BE2C (cell line): ENCODE measurements around the gene LGALS12. TPM values are rescaled to one million over a fixed set of nuclear protein-coding genes. Genes with fewer than 3 reads are reported as not detected.

Experiments used
- DNase-seq: peaks from one replicate; pipeline ENCODE4 v3.0.0-alpha.2; 2020
- H3K27me3 ChIP-seq: fragments of 250-450 bp; sonication (Bioruptor Pico); 2 replicates; pipeline ENCODE4 v1.5.1; 2020; ENCODE audit warnings: mild to moderate bottlenecking
- H3K36me3 ChIP-seq: fragments of 250-450 bp; sonication (Bioruptor Pico); 2 replicates; pipeline ENCODE4 v1.5.1; 2020; ENCODE audit warnings: mild to moderate bottlenecking
- H3K4me1 ChIP-seq: fragments of 250-450 bp; sonication (Bioruptor Pico); 2 replicates; pipeline ENCODE4 v1.5.1; 2020
- H3K4me3 ChIP-seq: 2 replicates; pipeline ENCODE4 v1.5.1; 2011; ENCODE audit warnings: low read depth, low read length
- H3K9me3 ChIP-seq: fragments of 250-450 bp; sonication (Bioruptor Pico); 2 replicates; pipeline ENCODE4 v1.5.1; 2020
- CTCF ChIP-seq: IDR thresholded peaks from 2 replicates; pipeline ENCODE4 v1.5.1; 2012; ENCODE audit warnings: mild to moderate bottlenecking, low read depth, low read length
- polyA plus RNA-seq: library from polyadenylated mRNA; unstranded; fragments of >200 nt; gene quantifications from one replicate; pipeline ENCODE4 v1.2.1, GENCODE V29; 2012; ENCODE audit warnings: low read depth, missing spikeins; ENCODE audit not compliant: insufficient read length, insufficient read depth

Gene LGALS12
- polyA plus RNA-seq, result not detected

GRCh38 chr11:63505857-63506528 is at the start of gene LGALS12:
Gene LGALS12 (plus strand): TSS chr11:63506084. CDS start chr11:63506459, 375 bp downstream.
- Histone ChIP-seq H3K4me1 (no peaks in the 10 kb centered on the region), H3K9me3 (no peaks in the 10 kb centered on the region), H3K36me3 (no peaks in the 10 kb centered on the region), H3K4me3 (no peak within 1 kb of the TSS), H3K27me3 (no peaks in the 10 kb centered on the region)
- no peak for DNase-seq
- no peak for TF ChIP-seq CTCF

GRCh38 chr11:63459586-63459985 is 46.3 kb upstream of the LGALS12 start:
- no peak for DNase-seq
- H3K4me3 ChIP-seq, result no peak overlapping the region
- TF ChIP-seq CTCF, result no peak
- H3K4me1 ChIP-seq, result no peaks in the 10 kb centered on the region
- no peaks in the 10 kb centered on the region for H3K9me3 ChIP-seq
- H3K27me3 ChIP-seq, result no peaks in the 10 kb centered on the region
- H3K36me3 ChIP-seq, result no peaks in the 10 kb centered on the region

- Histone ChIP-seq H3K9me3 (no peaks in the 10 kb centered on the region), H3K4me1 (no peaks in the 10 kb centered on the region), H3K36me3 (no peaks in the 10 kb centered on the region), H3K4me3 (no peak overlapping the region), H3K27me3 (no peaks in the 10 kb centered on the region)
- no peak for DNase-seq
- no peak for TF ChIP-seq CTCF
Observed at GRCh38 chr11:63462137-63462536, 43.7 kb upstream of the LGALS12 start.

GRCh38 chr11:63470311-63470710 is 35.6 kb upstream of the LGALS12 start:
- DNase-seq, result no peak
- Histone ChIP-seq H3K27me3 (no peaks in the 10 kb centered on the region), H3K36me3 (no peaks in the 10 kb centered on the region), H3K9me3 (no peaks in the 10 kb centered on the region), H3K4me1 (no peaks in the 10 kb centered on the region), H3K4me3 (no peak overlapping the region)
- no peak for TF ChIP-seq CTCF

GRCh38 chr11:63472372-63472771 is 33.5 kb upstream of the LGALS12 start:
- no peaks in the 10 kb centered on the region for H3K27me3 ChIP-seq
- no peak overlapping the region for H3K4me3 ChIP-seq
- no peaks in the 10 kb centered on the region for H3K4me1 ChIP-seq
- no peaks in the 10 kb centered on the region for H3K36me3 ChIP-seq
- no peak for TF ChIP-seq CTCF
- no peaks in the 10 kb centered on the region for H3K9me3 ChIP-seq
- no peak for DNase-seq

- Histone ChIP-seq H3K4me1 (no peaks in the 10 kb centered on the region), H3K4me3 (no peak overlapping the region), H3K27me3 (no peaks in the 10 kb centered on the region), H3K36me3 (no peaks in the 10 kb centered on the region), H3K9me3 (no peaks in the 10 kb centered on the region)
- TF ChIP-seq CTCF, result no peak
- DNase-seq, result no peak
Observed at GRCh38 chr11:63476618-63477017, 29.3 kb upstream of the LGALS12 start.
